Tibial nerve (tissue), 4 donors: ENCODE data around the gene AEBP1. TPM values are rescaled to one million over a fixed set of nuclear protein-coding genes. Genes with fewer than 3 reads are reported as not detected.
"Not testable (repeated sequence)": the region's sequence is repeated elsewhere in the genome, so short reads cannot be mapped to it uniquely, and the experiment has no call there.

Source experiments
- DNase-seq, 2 donors: peaks; one replicate each; pipeline ENCODE4 v3.0.0-alpha.2; 2019; ENCODE audit warnings: low spot score in 2 of 2
- H3K27ac ChIP-seq, 4 donors: fragments of 200-600 bp; sonication (generic) in 3 of 4; one replicate each; pipeline ENCODE4 v1.5.1; 2017 to 2019; ENCODE audit warnings: mild to moderate bottlenecking in 1 of 4
- H3K27me3 ChIP-seq, 2 donors: fragments of 200-600 bp; sonication (generic) in 1 of 2; one replicate each; pipeline versions ENCODE4 v1.5.1 to v1.6.0; 2017 to 2019
- H3K36me3 ChIP-seq, 3 donors: fragments of 200-600 bp; sonication (generic); one replicate each; pipeline ENCODE4 v1.5.1; 2018 to 2019
- H3K4me1 ChIP-seq, 4 donors: fragments of 200-600 bp; sonication (generic) in 3 of 4; one replicate each; pipeline ENCODE4 v1.5.1; 2017 to 2019
- H3K4me3 ChIP-seq, 4 donors: fragments of 200-600 bp; sonication (generic) in 3 of 4; one replicate each; pipeline ENCODE4 v1.5.1; 2017 to 2019; ENCODE audit warnings: mild to moderate bottlenecking in 1 of 4, moderate library complexity in 1 of 4
- H3K9me3 ChIP-seq, 4 donors: fragments of 200-600 bp; sonication (generic) in 3 of 4; one replicate each; pipeline ENCODE4 v1.5.1; 2017 to 2019
- CTCF ChIP-seq, 5 experiments: fragments of 200-600 bp in 3 of 5; fragments of 450-650 bp in 2 of 5; sonication (generic) in 3 of 5; IDR thresholded peaks; one replicate each; pipeline ENCODE4 v1.5.1; 2016 to 2019; ENCODE audit warnings: antibody characterized with exemption in 5 of 5, mild to moderate bottlenecking in 3 of 5, moderate library complexity in 2 of 5
- EP300 ChIP-seq, 2 donors: sonication (generic); formaldehyde crosslinking; IDR thresholded peaks; one replicate each; pipeline ENCODE4 v1.6.1; 2017; ENCODE audit warnings: antibody characterized with exemption in 2 of 2, mild to moderate bottlenecking in 1 of 2
- POLR2A ChIP-seq, 2 donors: fragments of 450-650 bp; IDR thresholded peaks; one replicate each; pipeline ENCODE4 v1.6.1; 2017; ENCODE audit warnings: antibody characterized with exemption in 2 of 2, mild to moderate bottlenecking in 2 of 2, moderate library complexity in 2 of 2
- WGBS, 2 donors: methylation state at CpG; one replicate each; pipeline ENCODE4 v1.1.5; 2018; 5-methylcytosine and 5-hydroxymethylcytosine counted together
- total RNA-seq, 4 donors: library from RNA; depleted of rRNA; stranded (reverse); fragments of >200 nt; gene quantifications; one replicate each; pipeline ENCODE4 v1.1.0, GENCODE V29; 2016

Gene AEBP1
- total RNA-seq, 4 donors from 2014 or later, result 142 to 440 (median 264) TPM

DNA sequence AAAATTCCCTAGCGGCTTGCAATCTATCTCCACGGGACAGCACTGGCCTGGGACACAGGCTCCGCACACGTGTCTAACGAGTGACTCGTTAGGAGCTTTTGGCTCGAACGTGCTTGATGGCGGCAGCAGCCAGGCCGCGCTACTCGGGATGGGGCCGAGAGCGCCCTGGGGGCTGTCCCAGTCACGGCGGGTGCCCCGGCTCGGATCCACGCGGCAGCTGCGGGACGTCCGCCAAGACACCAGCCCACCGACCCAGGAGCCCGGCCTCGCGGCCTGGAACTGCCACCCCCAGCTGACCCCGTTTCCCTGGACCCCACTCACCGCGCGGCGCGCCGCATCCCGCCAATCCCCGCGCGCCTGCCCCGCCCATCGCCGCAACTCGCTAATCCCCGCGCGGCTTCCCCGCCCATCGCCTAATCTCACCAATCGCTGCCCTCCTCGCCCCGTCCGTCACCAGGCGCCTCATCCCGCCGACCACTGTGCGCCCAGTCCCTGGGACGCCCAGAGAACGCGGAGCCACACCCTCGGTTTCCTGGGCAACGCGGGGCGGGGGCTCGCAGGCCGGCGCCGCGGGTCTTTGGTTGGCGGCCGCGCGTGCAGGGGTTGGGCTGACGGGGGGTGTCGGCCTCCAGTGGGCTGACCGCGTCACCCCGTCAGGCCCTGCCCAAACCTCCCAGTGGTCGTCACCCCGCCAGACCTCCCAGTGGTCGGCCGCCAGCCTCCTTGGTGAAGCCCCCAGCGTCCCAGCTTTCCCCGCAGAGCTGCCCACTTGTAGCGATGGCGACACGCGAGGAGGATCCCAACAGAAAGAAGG is 19.3 kb downstream of the AEBP1 start, which contains the start of gene POLD2:
TSS of gene POLD2 (minus strand) at position 359 of the 814 bp plus-strand sequence. CDS start 1,495 bp downstream, outside the sequence.
- peak in 1 of 2 donors; percentile 73 for TF ChIP-seq EP300 (IDR thresholded peaks at IDR 0.05)
- TF ChIP-seq POLR2A (IDR thresholded peaks at IDR 0.05), result peak; percentile 39 to 79
- peak in 3 of 5 experiments; percentile 6 to 40 (median 21) for TF ChIP-seq CTCF (IDR thresholded peaks at IDR 0.05)
- H3K27ac ChIP-seq, result peak within 1 kb of the TSS; percentile 77 to 94 (median 88)

DNA sequence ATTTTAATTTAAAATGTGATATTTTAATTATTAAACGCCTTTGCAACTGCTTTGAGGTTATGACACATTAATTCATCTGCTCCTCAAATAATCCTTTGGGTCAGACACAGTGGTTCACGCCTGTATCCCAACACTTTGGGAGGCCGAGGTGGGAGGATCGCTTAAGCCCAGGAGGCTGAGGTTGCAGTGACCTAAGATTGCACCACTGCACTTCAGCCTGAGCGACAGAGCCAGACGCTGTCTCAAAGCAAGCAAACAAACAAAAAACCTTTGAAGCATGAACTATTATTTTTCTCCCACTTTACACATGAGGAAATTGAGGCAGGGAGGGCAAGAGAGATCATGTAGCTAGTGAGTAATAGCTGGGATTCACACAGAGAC is 20.7 kb downstream of the AEBP1 start:
- peaks cover 0 to 29% (median 9%) of the 10 kb centered on the region in 4 donors for H3K4me1 ChIP-seq
- 93 to 97% methylated on average over 6 of the region's 6 CpGs for WGBS, 2 donors

More for the DNA sequence above, 19.3 kb downstream of the AEBP1 start, which contains the start of gene POLD2:
- peak; percentile 95 to 96 for DNase-seq
- Histone ChIP-seq H3K27me3 (no peaks in the 10 kb centered on the region), H3K9me3 (no peaks in the 10 kb centered on the region), H3K4me3 (peak within 1 kb of the TSS; percentile 69 to 94 (median 76)), H3K36me3 (peaks cover 0 to 33% (median 0%) of the 10 kb centered on the region in 3 donors), H3K4me1 (peaks cover 0 to 34% (median 9%) of the 10 kb centered on the region in 4 donors)
- WGBS, 2 donors, result 0 to 1% methylated on average over 54 to 64 of the region's 86 CpGs

DNA sequence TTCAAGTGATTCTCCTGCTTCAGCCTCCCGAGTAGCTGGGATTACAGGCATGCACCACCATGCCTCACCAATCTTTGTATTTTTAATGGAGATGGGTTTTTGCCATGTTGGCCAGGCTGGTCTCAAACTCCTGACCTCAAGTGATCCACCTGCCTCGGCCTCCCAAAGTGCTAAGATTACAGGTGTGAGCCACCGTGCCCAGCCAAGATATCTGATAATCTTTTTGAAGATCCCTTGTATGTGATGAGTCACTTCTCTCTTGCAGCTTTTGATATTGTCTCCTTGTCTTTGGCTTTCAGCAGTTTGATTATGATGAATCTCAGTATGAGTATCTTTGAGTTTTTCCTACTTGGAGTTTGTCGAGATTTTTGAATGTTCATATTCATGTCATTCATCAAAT is 22.4 kb downstream of the AEBP1 start:
- not testable (repeated sequence) for DNase-seq, H3K27ac ChIP-seq, H3K4me3 ChIP-seq, H3K36me3 ChIP-seq, H3K27me3 ChIP-seq, H3K9me3 ChIP-seq
- 92 to 97% methylated on average over 4 of the region's 4 CpGs for WGBS, 2 donors
- peaks cover 0 to 20% (median 9%) of the 10 kb centered on the region in 4 donors for H3K4me1 ChIP-seq

More for the DNA sequence above, 20.7 kb downstream of the AEBP1 start:
- H3K36me3 ChIP-seq, result peaks cover 0 to 19% (median 0%) of the 10 kb centered on the region in 3 donors
- no peak for TF ChIP-seq EP300 (IDR thresholded peaks at IDR 0.05)
- TF ChIP-seq CTCF (IDR thresholded peaks at IDR 0.05), result no peak
- TF ChIP-seq POLR2A (IDR thresholded peaks at IDR 0.05), result no peak
- no peak overlapping the region for H3K27ac ChIP-seq
- no peak for DNase-seq
- H3K4me3 ChIP-seq, result no peak overlapping the region
- no peaks in the 10 kb centered on the region for H3K27me3 ChIP-seq
- no peaks in the 10 kb centered on the region for H3K9me3 ChIP-seq

DNA sequence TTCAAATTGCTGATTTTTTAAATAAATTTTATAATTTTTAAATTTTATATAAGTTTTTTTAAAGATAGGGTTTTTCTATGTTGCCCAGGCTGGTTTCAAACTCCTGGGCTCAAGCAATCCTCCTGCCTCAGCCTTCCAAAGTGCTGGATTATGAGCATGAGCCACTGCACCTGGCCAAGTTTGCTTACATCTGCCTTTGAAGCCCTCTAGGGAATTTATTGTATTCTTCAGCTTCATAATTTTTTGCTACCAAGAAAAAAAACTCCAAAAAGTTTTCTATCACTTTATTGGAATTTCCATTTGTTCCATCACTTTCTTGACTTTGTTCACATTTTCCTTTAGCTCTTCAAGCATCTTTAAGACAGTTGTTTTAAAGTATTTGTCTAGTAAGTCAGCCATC is 23.0 kb downstream of the AEBP1 start:
- H3K9me3 ChIP-seq, result no peaks in the 10 kb centered on the region
- peaks cover 0 to 14% (median 8%) of the 10 kb centered on the region in 4 donors for H3K4me1 ChIP-seq
- no peak overlapping the region for H3K27ac ChIP-seq
- H3K36me3 ChIP-seq, result no peaks in the 10 kb centered on the region
- no peak for DNase-seq
- H3K27me3 ChIP-seq, result no peaks in the 10 kb centered on the region
- H3K4me3 ChIP-seq, result no peak overlapping the region
- TF ChIP-seq CTCF (IDR thresholded peaks at IDR 0.05), result no peak
- no peak for TF ChIP-seq POLR2A (IDR thresholded peaks at IDR 0.05)
- TF ChIP-seq EP300 (IDR thresholded peaks at IDR 0.05), result no peak

DNA sequence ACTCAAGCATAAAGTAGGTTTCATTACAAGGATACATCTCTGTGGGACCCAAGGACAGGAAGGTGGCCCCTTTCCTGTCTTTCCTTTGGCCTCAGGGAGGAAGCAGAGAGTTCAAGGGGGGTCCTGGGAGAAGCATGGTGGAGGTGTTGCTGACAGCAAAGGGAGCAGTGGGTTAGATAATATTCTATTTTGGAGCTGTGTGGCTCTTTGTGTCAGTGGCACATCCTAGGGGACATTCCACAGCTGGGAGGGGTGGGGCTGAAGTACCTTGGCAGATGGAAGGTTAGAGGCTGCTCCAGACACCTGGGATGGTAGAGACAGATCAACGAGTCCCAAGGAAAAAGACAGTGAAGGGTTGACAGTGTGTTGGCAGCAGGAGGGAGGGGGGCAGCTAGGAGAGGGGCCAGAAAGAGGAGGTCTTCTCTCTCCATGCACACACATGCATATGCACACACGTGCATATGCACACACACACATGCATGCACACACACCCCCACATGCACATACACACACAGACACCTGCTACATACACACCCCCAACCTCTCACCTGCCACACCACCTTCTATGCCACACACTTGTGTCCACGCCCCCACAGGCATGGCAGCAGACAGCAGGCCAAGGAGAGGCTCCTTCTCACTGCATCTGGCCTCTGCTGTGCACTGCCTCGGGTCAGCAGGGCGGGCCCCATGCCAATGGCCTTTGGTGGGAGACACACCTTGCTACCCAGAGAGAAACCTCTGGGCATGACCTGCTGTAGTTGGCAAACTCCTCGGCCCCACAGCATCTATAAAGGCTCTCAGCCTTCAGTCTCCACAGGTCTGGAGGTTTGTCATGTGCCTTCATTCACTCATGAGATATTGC is 24.8 kb downstream of the AEBP1 start:
- DNase-seq, result no peak
- Histone ChIP-seq H3K4me3 (no peak overlapping the region), H3K27ac (no peak overlapping the region), H3K27me3 (no peaks in the 10 kb centered on the region), H3K9me3 (no peaks in the 10 kb centered on the region), H3K36me3 (no peaks in the 10 kb centered on the region), H3K4me1 (peaks cover 0 to 6% (median 0%) of the 10 kb centered on the region in 4 donors)
- 73 to 75% methylated on average over 6 of the region's 6 CpGs for WGBS, 2 donors
- TF ChIP-seq EP300 (IDR thresholded peaks at IDR 0.05) (no peak), POLR2A (IDR thresholded peaks at IDR 0.05) (no peak), CTCF (IDR thresholded peaks at IDR 0.05) (no peak)
